HG02763 (cell line): ENCODE measurements around the gene PPM1N.

Experiments
- ATAC-seq: cut with Tn5 transposase; IDR thresholded peaks from one replicate; pipeline ENCODE4 v1.9.1; 2021; ENCODE audit warnings: mild to moderate bottlenecking, moderate library complexity; ENCODE audit not compliant: unreplicated experiment

The PPM1N gene

GRCh38 chr19:45528149-45528743, 30.0 kb downstream of the PPM1N start:
- ATAC-seq = no peak

DNA sequence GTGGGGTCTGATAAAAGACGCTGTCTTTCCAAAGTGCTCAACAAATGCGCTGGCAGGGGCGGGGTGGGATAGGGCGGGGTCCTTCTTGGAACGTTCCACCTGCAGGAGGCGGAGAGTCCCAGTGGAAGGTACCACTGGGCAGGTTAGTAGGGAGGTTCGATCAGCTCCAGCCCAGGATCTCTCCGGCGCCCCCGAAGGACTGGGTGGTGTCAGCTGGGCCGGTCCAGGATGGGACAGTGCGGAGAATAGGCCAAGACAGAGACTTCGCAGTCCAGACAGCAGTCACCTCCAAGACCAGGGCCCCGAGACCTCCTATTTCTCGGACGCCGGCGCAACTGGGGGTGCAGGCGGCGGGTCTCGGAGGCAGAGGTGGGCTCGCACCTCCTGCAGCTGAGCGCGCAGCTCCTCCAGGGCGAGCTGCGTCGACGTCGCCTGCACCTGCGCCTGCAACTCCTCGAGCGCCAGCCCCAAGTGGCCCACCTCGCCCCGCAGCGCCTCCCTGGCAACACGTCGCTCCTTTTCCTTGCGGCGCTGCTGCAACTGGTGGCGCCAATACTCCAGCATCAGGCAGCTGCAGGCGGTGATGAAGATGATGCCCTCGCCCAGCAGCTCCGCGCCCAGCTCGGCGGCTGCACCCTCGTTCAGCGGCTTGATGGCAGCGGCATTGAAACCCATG, 30.6 kb downstream of the PPM1N start:
- no peak for ATAC-seq

GRCh38 chr19:45529420-45529785, 31.2 kb downstream of the PPM1N start:
- no peak for ATAC-seq

GRCh38 chr19:45531349-45531748, 33.1 kb downstream of the PPM1N start:
- no peak for ATAC-seq

DNA sequence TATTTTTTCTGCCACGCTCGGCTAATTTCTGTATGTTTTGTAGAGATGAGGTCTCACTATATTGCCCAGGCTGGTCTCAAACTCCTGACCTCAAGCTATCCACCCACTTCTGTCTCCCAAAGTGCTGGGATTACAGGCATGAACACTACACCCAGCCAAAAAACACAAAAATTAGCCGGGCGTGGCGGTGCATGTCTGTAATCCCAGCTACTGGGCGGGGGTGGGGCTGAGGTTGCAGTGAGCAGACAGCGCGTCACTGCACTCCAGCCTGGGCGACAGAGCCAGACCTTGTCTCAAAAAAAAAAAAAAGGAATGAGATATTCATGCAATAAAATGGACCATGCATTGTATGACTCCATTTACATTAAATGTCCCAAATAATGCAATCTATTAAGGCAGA, 41.2 kb downstream of the PPM1N start:
- ATAC-seq = no peak

DNA sequence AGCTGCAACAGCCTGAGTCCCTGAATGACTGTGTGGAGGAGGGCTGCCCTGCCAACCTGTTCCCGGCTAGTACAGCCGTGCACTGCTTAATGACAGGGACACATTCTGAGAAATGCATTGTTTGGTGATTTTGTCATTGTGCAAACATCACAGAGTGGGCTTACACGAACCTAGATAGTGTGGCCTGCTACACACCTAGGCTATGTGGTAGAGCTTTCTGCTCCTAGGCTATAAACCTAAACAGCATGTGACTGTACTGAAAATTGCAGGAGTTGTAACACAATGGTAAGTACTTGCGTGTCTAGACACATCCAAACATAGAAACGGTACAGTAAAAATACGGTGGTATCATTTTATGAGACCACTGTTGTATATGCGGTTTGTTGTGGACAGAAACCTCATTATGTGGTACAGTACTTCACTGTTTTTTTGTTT, 44.0 kb downstream of the PPM1N start:
- ATAC-seq = no peak

DNA sequence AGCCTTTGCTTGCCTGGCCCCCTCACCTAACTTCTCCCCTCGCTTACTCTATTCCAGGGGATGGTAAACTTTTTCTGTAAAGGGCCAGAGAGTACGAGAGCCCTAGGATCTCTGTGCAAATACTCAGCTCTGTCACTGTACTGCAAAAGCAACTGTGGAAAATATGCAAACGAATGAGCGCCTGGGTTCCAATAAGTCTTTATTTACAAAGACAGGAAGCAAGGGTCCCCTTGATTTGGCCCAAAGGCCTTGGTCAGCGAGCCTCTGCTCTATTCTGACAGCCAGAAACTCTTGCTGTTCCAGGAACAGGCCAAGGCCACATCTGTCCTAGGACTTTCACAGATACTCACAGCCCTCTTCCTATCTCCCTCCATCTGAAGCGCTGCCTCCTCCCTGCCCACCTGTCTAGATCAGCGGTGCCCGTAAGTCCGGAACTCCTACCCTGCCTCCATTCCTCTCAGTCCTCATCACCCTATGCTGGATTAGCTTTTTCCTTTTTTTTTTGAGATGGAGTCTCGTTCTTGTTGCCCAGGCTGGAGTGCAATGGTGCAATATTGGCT, 49.0 kb downstream of the PPM1N start:
- no peak for ATAC-seq

DNA sequence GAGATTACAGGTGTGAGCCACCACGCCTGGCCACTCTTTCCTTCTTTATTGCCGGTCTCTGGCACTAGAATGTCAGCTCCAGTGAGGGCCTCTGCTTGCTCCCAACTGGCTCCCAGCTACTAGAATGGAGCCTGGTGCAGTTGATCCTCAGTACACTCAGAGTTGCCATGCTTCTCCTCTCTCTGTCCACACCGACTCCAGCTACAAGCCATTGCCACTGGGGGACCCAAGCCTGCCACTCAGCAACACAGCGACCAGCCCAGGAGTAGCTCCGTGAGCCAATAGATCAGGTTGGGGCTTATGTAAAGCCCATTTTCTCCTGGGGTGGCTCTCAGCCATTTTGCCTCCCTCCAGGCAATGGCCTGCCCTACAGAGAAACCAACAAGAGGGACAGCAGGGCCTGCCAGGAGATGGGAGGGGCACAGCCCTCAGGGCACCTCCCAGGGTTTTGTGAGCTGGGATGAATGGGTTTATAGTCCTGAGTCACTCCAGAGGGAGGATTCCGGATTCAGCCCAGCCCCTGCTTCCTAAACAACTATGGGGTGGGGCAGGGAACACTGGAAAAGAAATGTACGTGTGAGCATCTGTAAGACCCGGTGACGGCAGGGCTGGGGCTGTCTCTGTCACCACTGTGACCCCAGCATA, 49.8 kb downstream of the PPM1N start:
- ATAC-seq = no peak
